ENCODE results near the gene STEAP1B. TPM values are rescaled to one million over a fixed set of nuclear protein-coding genes. Genes with fewer than 3 reads are reported as not detected.
"Not testable (repeated sequence)": the region's sequence is repeated elsewhere in the genome, so short reads cannot be mapped to it uniquely, and the experiment has no call there.

STEAP1B gene
- total RNA-seq, 1 experiment from 2014 or later: not detected

DNA sequence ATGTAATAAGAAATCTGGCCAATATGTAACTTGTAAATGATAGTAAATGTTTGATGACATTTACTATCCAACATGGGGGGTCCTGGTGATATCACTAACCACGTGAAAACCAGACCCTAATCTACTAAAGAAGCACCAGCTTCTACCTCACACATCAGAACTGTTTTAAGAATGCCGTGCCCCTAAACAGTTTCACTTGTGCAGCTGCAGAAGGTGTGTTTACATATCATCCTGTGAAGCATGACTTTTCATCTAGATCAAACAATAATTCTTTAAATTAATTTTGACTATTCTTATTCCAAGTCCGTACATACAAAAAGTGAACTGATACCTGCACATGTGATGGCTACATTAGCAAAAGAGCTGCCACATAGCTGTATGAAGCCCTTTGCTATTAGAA, 61.0 kb downstream of the STEAP1B start:
- peak; percentile 58 for DNase-seq
- Histone ChIP-seq H3K79me2 (ENCODE audit: low read length) (no peaks in the 10 kb centered on the region), H3K27ac (ENCODE audit: low read length) (peak overlapping the region; percentile 54), H3K9me2 (replicated peaks; ENCODE audit: insufficient read depth, low read length) (no peaks in the 10 kb centered on the region), H3K4me2 (ENCODE audit: low read depth, low read length, poor library complexity, severe bottlenecking) (peak overlapping the region; percentile 36), H3K36me3 (ENCODE audit: insufficient read depth, low read length) (no peaks in the 10 kb centered on the region), H2AFZ (ENCODE audit: low read length) (0 out of 2 replicates have a peak overlapping the region, but pooled peaks have one; percentile 23), H3K4me1 (ENCODE audit: low read length) (peaks cover 49% of the 10 kb centered on the region), H3K9ac (ENCODE audit: low read length) (no peak overlapping the region), H4K20me1 (ENCODE audit: insufficient read depth, low read depth, low read length) (no peaks in the 10 kb centered on the region), H3K4me3 (ENCODE audit: low read length) (no peak overlapping the region), H3K9me3 (ENCODE audit: low read length) (no peaks in the 10 kb centered on the region), H3K27me3 (ENCODE audit: low read length) (no peaks in the 10 kb centered on the region)

DNA sequence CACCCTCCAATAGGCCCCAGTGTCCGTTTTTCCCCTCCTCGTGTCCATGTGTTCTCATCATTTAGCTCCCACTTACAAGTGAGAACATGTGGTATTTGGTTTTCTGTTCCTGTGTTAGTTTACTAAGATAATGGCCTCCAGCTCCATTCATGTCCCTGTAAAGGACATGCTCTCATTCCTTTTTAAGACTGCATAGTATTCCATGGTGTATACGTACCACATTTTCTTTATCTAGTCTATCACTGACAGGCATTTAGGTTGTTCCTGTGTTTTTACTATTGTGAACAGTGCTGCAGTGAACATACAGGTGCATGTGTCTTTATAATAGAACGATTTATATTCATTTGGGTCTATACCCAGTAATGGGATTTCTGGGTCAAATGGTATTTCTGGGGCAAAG, 63.4 kb downstream of the STEAP1B start:
- H3K4me2 ChIP-seq (ENCODE audit: low read depth, low read length, poor library complexity, severe bottlenecking); H3K9me2 ChIP-seq (replicated peaks; ENCODE audit: insufficient read depth, low read length); H3K9me3 ChIP-seq (ENCODE audit: low read length); H3K4me3 ChIP-seq (ENCODE audit: low read length); H3K27me3 ChIP-seq (ENCODE audit: low read length); DNase-seq; H2AFZ ChIP-seq (ENCODE audit: low read length); H3K27ac ChIP-seq (ENCODE audit: low read length); H3K79me2 ChIP-seq (ENCODE audit: low read length); H3K9ac ChIP-seq (ENCODE audit: low read length); H3K36me3 ChIP-seq (ENCODE audit: insufficient read depth, low read length); H4K20me1 ChIP-seq (ENCODE audit: insufficient read depth, low read depth, low read length): not testable (repeated sequence)
- H3K4me1 ChIP-seq (ENCODE audit: low read length): peaks cover 45% of the 10 kb centered on the region

DNA sequence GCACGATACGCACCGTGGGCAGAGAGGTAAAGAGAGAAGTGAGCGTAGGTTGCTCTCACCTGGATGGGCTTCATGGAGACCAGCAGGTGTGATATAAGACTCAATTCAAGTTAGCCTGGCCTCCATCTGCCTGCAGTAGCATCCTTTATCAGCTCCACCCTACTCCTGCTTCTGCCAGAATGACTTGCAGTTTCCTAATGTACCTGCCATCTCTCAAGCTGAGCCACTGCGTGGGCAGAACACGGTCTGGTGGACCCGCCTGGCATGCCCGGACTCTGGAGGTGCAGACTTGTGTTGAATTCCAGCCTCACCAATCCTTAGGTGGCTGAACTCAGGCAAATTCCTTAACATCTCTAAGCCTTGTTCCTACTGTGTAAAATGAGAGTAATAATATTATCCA, 64.3 kb downstream of the STEAP1B start:
- H3K4me3 ChIP-seq (ENCODE audit: low read length): no peak overlapping the region
- DNase-seq: no peak
- H3K9me2 ChIP-seq (replicated peaks; ENCODE audit: insufficient read depth, low read length): no peaks in the 10 kb centered on the region; the same call in 1 of the 2 replicates
- H3K27me3 ChIP-seq (ENCODE audit: low read length): no peaks in the 10 kb centered on the region
- H3K4me2 ChIP-seq (ENCODE audit: low read depth, low read length, poor library complexity, severe bottlenecking): peak overlapping the region; percentile 34
- H3K36me3 ChIP-seq (ENCODE audit: insufficient read depth, low read length): no peaks in the 10 kb centered on the region
- H3K9me3 ChIP-seq (ENCODE audit: low read length): no peaks in the 10 kb centered on the region
- H3K79me2 ChIP-seq (ENCODE audit: low read length): no peaks in the 10 kb centered on the region
- no peak overlapping the region for H3K27ac ChIP-seq (ENCODE audit: low read length)
- H4K20me1 ChIP-seq (ENCODE audit: insufficient read depth, low read depth, low read length): no peaks in the 10 kb centered on the region
- H3K9ac ChIP-seq (ENCODE audit: low read length): no peak overlapping the region
- H3K4me1 ChIP-seq (ENCODE audit: low read length): peaks cover 45% of the 10 kb centered on the region
- no peak overlapping the region for H2AFZ ChIP-seq (ENCODE audit: low read length)

DNA sequence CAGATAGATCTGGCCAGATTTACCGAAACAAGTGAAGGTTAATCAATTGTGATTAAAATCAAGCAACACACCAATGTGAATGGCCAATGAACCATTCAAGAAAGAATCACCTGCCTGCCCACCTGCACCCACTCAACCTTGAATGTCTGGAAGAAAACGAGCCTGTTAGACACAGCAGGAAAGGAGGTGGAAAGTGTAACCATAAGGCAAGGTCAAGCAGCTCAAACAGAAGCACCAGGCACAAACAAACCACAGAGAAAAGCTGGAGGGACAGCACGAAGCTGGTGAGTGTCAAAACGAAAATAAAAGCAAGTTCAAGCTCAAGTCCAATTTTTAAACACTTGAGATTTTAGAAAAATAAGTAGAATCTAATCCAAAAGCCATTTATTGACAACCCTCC, 64.9 kb downstream of the STEAP1B start:
- Histone ChIP-seq H3K79me2 (ENCODE audit: low read length) (no peaks in the 10 kb centered on the region), H3K9ac (ENCODE audit: low read length) (peak overlapping the region; percentile 5; the same call in 1 of the 2 replicates), H3K27ac (ENCODE audit: low read length) (no peak overlapping the region), H3K36me3 (ENCODE audit: insufficient read depth, low read length) (no peaks in the 10 kb centered on the region), H3K4me3 (ENCODE audit: low read length) (peak overlapping the region; percentile 38; the same call in 1 of the 2 replicates), H3K9me3 (ENCODE audit: low read length) (no peaks in the 10 kb centered on the region), H3K27me3 (ENCODE audit: low read length) (no peaks in the 10 kb centered on the region), H3K4me1 (ENCODE audit: low read length) (peaks cover 40% of the 10 kb centered on the region), H4K20me1 (ENCODE audit: insufficient read depth, low read depth, low read length) (no peaks in the 10 kb centered on the region), H3K9me2 (replicated peaks; ENCODE audit: insufficient read depth, low read length) (no peaks in the 10 kb centered on the region; the same call in 1 of the 2 replicates), H2AFZ (ENCODE audit: low read length) (peak overlapping the region; percentile 54), H3K4me2 (ENCODE audit: low read depth, low read length, poor library complexity, severe bottlenecking) (peak overlapping the region; percentile 34)
- no peak for DNase-seq

DNA sequence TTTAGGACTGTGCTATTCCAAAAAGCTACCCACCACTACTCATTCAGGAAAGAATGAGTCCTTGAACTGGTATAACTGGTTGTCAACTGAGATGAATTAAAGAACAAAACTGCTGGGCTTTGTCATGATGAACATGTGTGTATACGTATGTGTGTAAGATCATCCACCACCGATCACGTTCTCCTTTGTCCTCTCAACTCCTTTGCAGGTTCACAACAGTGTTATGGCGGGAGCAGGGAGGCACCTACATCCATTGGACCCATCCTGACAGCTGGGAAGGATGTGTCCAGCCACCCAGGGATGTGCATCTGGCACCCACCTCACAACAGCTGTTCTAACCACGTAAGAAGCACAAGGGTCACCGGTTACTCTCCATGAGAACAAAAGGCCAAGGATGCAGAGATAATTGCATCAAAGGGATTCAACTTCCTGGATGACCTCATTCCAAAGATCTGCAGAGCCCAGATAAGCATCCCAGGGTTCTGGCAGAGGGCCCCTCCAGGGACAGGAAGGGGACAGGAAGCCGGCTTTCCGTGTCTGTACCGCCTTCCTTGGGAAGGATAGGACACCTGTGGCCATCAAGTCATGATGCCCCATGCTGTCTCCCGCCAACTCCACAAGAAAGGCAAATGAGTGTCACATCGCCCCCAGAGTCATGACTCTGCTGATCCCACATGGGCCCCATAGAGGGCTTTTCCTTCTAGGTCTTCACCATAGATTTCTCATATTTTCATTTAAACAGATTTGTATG, 66.1 kb downstream of the STEAP1B start:
- H3K36me3 ChIP-seq (ENCODE audit: insufficient read depth, low read length): no peaks in the 10 kb centered on the region
- no peak for DNase-seq
- H3K27ac ChIP-seq (ENCODE audit: low read length): no peak overlapping the region
- H3K27me3 ChIP-seq (ENCODE audit: low read length): no peaks in the 10 kb centered on the region
- H3K9me3 ChIP-seq (ENCODE audit: low read length): no peaks in the 10 kb centered on the region
- H3K4me3 ChIP-seq (ENCODE audit: low read length): no peak overlapping the region
- H3K9me2 ChIP-seq (replicated peaks; ENCODE audit: insufficient read depth, low read length): no peaks in the 10 kb centered on the region; the same call in 1 of the 2 replicates
- H4K20me1 ChIP-seq (ENCODE audit: insufficient read depth, low read depth, low read length): no peaks in the 10 kb centered on the region
- H3K79me2 ChIP-seq (ENCODE audit: low read length): no peaks in the 10 kb centered on the region
- H3K4me2 ChIP-seq (ENCODE audit: low read depth, low read length, poor library complexity, severe bottlenecking): no peak overlapping the region
- no peak overlapping the region for H2AFZ ChIP-seq (ENCODE audit: low read length)
- peaks cover 28% of the 10 kb centered on the region for H3K4me1 ChIP-seq (ENCODE audit: low read length)
- no peak overlapping the region for H3K9ac ChIP-seq (ENCODE audit: low read length)

DNA sequence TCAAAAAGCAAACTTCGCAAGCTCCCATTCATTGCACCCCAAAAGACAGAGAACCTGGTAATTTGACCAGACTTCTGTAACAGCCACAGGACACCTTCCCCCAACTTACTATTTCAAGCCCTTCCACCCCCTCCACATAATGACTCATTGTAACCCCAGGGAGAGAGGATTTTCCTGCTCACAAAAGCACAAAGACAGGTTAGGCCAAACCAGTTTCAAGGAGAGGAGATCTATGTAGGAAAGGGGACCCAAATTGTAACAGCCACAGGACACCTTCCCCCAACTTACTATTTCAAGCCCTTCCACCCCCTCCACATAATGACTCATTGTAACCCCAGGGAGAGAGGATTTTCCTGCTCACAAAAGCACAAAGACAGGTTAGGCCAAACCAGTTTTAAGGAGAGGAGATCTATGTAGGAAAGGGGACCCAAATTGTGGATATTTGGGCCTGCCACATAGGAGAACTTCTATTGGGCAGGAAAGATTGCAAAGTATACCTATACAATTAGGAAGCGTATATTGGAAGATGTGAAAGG, 66.8 kb downstream of the STEAP1B start:
- H3K4me3 ChIP-seq (ENCODE audit: low read length); H3K79me2 ChIP-seq (ENCODE audit: low read length); H3K4me2 ChIP-seq (ENCODE audit: low read depth, low read length, poor library complexity, severe bottlenecking); H3K27ac ChIP-seq (ENCODE audit: low read length); H3K27me3 ChIP-seq (ENCODE audit: low read length); H3K9ac ChIP-seq (ENCODE audit: low read length); DNase-seq; H4K20me1 ChIP-seq (ENCODE audit: insufficient read depth, low read depth, low read length); H3K36me3 ChIP-seq (ENCODE audit: insufficient read depth, low read length); H3K9me3 ChIP-seq (ENCODE audit: low read length); H2AFZ ChIP-seq (ENCODE audit: low read length); H3K9me2 ChIP-seq (replicated peaks; ENCODE audit: insufficient read depth, low read length): not testable (repeated sequence)
- peaks cover 22% of the 10 kb centered on the region for H3K4me1 ChIP-seq (ENCODE audit: low read length)

DNA sequence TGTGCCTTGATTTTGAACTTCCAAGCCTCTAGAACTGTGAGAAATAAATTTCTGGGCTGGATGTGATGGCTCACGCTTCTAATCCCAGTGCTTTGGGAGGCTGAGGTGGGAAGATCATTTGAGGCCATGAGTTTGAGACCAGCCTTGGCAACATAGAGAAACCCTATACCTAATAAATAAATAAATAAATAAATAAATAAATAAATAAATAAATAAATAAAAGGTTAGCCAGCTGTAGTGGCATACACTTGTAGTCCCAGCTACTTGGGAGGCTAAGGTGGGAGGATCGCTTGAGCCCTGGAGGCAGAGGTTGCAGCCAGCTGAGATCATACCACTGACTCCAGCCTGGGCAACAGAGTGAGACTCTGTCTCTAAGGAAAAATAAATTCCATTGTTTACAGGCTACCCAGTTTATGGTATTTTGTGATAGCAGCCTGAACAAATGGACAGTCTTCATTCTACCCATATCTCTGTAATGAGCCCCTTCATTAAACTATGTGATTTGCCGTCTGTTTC, 67.7 kb downstream of the STEAP1B start:
- H3K4me3 ChIP-seq (ENCODE audit: low read length): no peak overlapping the region
- no peak for DNase-seq
- no peak overlapping the region for H3K4me2 ChIP-seq (ENCODE audit: low read depth, low read length, poor library complexity, severe bottlenecking)
- peaks cover 20% of the 10 kb centered on the region for H3K4me1 ChIP-seq (ENCODE audit: low read length)
- no peaks in the 10 kb centered on the region for H3K79me2 ChIP-seq (ENCODE audit: low read length)
- H3K27me3 ChIP-seq (ENCODE audit: low read length): no peaks in the 10 kb centered on the region
- H3K9me2 ChIP-seq (replicated peaks; ENCODE audit: insufficient read depth, low read length): no peaks in the 10 kb centered on the region; the same call in 1 of the 2 replicates
- no peak overlapping the region for H3K27ac ChIP-seq (ENCODE audit: low read length)
- no peaks in the 10 kb centered on the region for H3K36me3 ChIP-seq (ENCODE audit: insufficient read depth, low read length)
- H3K9me3 ChIP-seq (ENCODE audit: low read length): no peaks in the 10 kb centered on the region
- no peak overlapping the region for H2AFZ ChIP-seq (ENCODE audit: low read length)
- no peaks in the 10 kb centered on the region for H4K20me1 ChIP-seq (ENCODE audit: insufficient read depth, low read depth, low read length)
- no peak overlapping the region for H3K9ac ChIP-seq (ENCODE audit: low read length)

DNA sequence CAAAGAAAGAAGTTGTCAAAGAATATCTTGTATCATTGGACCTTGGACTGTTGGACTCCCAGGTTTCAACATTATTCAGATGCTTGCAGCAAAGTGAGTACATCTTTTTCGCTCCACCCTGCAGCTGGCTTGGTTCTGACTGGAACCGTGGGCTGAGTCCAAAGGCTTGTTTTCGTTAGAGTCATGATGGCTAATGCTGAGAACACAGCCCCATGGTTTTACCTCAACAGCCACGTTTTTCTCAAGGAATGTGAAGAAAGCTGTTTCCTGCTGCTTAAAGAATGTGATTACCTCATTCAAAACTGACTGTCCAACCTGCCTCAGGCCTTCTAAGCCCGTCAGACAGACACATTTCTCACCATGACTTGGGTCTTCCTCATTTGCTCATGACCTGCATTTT, 69.5 kb downstream of the STEAP1B start:
- Histone ChIP-seq H4K20me1 (ENCODE audit: insufficient read depth, low read depth, low read length) (no peaks in the 10 kb centered on the region), H3K4me1 (ENCODE audit: low read length) (peaks cover 30% of the 10 kb centered on the region), H3K36me3 (ENCODE audit: insufficient read depth, low read length) (no peaks in the 10 kb centered on the region), H3K79me2 (ENCODE audit: low read length) (no peaks in the 10 kb centered on the region), H3K4me2 (ENCODE audit: low read depth, low read length, poor library complexity, severe bottlenecking) (no peak overlapping the region), H3K27ac (ENCODE audit: low read length) (no peak overlapping the region), H2AFZ (ENCODE audit: low read length) (no peak overlapping the region), H3K9me2 (replicated peaks; ENCODE audit: insufficient read depth, low read length) (no peaks in the 10 kb centered on the region; the same call in 1 of the 2 replicates), H3K9me3 (ENCODE audit: low read length) (no peaks in the 10 kb centered on the region), H3K27me3 (ENCODE audit: low read length) (no peaks in the 10 kb centered on the region), H3K9ac (ENCODE audit: low read length) (no peak overlapping the region), H3K4me3 (ENCODE audit: low read length) (no peak overlapping the region)
- DNase-seq: no peak

Data from Karpas-422 (cell line).